ENCODE measurements around the gene USP33.
"Not testable (repeated sequence)": the region's sequence is repeated elsewhere in the genome, so short reads cannot be mapped to it uniquely, and the experiment has no call there.

Gene USP33

DNA sequence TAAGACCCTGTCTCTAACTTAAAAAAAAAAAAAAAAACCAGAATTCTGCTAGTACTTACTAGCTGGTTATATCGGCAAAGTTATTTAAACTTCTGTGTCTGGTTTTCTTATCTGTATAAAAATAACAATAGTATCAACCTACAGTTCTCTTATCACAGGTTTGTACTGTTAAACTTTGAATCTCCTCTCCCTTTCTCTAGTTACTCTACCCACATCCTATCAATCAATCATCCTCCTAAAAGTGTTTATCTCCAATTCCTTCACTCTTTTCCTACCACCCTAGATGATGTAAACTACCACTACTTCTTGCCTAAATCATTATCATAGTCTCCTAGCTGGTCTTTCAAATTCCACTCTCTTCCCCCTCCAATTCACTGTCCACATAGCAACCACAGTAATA is 27.6 kb downstream of the USP33 start:
- DNase-seq, result no peak

DNA sequence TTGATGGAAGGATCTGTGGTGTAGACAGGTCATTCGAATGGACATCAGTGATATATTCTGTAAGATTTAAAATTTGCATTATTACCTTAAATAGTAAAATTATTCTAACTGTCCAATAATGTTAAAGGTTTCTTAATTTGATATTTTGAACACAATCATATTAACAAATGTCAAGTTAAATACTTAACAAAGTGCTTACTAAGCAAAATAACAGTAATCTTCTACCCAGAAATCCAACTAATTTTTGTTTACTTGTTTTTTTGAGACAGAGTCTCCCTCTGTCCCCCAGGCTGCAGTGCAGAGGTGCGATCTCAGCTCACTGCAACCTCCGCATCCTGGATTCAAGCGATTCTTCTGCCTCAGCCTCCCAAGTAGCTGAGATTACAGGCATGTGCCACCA is 33.9 kb downstream of the USP33 start:
- no peak for DNase-seq

DNA sequence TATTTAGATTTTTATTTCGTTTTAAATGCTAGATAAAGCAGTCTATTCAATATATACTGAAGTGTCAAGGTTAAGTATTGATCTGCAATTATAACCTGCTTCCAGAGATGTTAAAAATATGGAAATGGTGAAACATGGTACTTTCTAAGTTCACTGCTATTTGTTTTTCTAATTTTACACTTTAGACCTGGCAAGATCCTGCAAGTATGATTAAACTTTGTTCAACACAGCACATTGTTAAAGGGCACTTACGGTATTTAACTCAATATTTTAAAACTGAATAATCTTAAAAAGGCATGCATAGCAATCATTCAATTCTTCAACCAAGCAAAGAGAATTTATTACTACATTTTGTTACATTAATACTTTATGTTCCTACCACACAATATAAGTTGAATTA is 41.5 kb downstream of the USP33 start:
- DNase-seq, result no peak

DNA sequence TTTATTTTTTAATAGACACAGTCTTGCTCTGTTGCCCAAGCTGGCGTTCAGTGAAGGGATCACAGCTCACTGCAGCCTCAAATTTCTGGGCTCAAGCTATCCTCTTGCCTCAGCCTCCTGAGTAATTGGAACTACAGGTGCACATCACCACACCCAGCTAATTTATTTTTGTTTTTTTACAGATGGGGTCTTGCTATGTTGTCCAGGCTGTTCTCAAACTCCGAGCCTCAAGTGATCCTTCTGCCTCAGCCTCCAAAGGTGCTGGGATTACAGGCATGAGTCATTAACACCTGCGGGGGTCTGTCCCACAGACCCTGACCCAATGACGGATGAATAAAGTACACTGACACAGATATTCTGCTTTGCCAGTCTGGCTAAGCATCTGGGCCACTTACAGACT is 43.6 kb downstream of the USP33 start:
- no peak for DNase-seq

DNA sequence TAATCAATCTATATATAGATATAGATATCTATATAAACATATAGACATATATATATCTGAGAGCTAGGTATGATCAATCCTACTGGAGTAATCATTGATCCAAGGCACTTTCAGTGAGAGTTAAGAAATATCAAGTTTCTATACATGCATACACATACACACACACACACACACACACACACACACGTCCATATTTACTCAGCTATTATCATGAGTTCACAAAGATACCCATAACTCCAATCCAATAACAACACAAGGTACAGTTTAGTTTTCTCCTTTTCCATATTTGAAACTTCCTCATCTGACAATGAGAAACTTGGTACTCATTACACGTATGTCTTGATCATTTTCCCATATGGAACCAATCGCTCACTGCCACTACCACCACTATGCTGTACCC is 49.9 kb downstream of the USP33 start:
- DNase-seq, result no peak

DNA sequence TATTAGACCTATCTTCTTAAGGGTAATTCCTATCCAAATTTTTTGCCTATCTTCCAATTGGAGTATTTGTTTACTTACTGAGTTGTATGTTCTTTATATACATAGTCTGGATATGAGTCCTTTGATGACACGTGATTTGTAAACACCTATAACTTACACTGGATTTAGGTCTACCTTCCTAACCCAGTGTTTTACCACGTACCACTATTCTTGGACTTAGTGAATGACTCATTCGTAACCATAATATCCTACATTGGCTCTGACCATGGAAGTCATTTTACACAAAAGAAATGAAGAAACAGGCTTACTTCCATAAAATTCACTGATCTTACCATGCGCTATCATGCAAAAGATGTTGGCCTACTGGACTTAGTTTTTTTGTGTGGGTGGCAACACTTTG is 53.3 kb downstream of the USP33 start:
- peak; percentile 31 for DNase-seq

DNA sequence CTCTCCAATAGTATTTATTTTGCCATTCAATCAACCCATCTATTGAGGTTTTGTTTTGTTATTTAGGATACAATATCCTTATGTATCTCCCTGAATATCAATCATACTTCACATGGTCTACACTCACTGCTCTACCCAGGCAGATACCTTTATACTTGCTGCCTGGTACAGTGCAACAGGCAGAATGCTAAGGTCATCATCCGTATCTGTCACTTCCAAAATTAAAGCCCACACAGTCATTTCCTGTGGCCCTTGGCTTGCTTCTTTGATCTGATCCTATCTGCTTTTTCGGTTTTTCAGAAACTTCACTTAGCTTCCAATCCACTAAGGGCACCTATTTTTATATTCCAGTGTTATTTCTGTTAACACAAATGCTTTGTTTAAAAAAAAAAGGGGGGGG is 54.9 kb downstream of the USP33 start:
- DNase-seq, result no peak

DNA sequence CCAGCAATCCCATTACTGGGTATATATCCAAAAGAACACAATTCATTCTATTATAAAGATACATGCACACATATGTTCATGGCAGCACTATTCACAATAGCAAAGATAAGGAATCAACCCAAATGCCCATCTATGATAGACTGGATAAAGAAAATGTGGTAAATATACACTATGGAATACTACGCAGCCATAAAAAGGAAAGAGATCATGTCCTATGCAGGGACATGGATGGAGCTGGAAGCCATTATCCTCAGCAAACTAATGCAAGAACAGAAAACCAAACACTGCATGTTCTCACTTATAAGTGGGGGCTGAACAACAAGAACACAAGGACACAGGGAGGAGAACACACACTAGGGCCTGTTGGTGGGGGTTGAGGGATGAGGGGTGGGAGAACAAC is 60.0 kb downstream of the USP33 start:
- DNase-seq, result not testable (repeated sequence)

DNA sequence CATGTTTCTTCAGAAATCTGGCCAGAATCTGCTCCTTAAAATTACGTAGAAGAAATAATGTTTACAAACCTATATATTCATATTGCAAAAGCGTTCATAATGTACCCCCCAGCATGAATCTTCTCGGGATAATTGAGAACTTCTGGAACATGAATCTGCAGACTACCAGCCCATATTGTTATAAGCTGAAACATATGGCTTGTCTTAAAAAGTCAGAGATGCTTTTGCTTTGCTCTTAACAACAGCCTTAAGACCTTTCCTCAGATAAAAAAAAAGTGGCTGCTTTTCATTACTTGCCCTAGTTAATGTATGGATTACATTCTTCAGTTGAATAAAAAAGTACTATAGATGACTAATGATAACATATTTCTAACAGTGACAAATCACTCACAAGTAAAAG is 62.2 kb downstream of the USP33 start:
- peak; percentile 39 for DNase-seq

DNA sequence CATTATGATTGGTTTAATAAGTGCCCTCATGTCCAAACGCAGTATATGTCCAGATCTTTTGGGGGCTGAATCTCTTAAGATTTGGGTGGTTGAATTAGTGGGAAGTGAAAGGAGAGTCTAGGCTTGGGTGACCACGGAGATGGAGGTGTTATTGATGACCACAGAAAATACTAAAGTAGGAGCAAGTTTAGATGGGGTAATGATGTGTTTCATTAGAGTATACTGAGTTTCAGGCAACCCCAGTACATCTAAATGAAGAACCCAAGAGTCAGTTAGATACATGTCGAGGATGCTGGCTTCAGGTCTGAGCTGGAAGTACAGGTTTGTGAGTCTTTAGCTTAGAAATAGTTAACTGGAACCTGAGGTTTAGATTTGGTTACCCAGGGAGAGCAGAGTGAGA is 70.7 kb downstream of the USP33 start:
- no peak for DNase-seq

DNA sequence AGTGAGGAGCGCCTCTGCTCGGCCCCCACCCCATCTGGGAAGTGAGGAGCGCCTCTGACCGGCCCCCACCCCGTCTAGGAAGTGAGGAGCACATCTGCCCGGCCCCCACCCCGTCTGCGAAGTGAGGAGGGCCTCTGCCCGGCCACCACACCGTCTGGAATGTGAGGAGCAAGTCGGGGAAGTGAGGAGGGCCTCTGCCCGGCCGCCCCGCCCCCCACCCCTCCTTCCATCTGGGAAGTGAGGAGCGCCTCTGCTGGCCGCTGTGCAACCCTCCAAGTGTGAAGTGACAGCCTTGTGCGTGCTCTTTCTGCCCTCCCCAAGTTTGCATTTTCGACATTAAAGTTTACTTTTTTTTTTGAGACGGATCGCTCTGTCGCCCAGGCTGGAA is 72.1 kb downstream of the USP33 start:
- DNase-seq, result peak; percentile 34

DNA sequence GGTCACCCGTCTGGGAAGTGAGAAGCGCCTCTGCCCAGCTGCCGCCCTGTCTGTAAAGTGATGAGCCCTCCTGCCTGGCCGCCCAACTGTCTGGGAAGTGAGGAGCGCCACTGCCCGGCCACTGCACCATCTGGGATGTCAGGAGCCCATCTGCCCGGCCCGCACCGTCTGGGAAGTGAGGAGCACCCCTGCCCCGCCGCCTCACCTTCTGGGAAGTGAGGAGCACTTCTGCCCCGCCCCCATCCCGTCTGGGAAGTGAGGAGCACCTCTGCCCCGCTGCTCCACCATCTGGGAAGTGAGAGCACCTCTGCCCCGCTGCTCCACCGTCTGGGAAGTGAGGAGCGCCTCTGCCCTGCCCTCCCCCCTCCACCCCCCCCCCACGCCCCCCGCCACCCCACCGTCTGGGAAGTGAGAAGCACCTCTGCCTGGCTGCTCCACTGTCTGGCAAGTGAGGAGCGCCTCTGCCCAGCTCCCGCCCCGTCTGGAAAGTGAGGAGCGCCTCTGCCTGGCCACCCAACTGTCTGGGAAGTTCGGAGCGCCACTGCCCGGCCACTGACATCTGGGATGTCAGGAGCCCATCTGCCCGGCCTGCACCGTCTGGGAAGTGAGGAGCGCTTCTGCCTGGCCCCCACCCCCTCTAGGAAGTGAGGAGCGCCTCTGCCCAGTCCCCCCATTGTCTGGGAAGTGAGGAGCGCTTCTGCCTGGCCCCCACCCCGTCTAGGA is 72.7 kb downstream of the USP33 start:
- DNase-seq, result no peak

DNA sequence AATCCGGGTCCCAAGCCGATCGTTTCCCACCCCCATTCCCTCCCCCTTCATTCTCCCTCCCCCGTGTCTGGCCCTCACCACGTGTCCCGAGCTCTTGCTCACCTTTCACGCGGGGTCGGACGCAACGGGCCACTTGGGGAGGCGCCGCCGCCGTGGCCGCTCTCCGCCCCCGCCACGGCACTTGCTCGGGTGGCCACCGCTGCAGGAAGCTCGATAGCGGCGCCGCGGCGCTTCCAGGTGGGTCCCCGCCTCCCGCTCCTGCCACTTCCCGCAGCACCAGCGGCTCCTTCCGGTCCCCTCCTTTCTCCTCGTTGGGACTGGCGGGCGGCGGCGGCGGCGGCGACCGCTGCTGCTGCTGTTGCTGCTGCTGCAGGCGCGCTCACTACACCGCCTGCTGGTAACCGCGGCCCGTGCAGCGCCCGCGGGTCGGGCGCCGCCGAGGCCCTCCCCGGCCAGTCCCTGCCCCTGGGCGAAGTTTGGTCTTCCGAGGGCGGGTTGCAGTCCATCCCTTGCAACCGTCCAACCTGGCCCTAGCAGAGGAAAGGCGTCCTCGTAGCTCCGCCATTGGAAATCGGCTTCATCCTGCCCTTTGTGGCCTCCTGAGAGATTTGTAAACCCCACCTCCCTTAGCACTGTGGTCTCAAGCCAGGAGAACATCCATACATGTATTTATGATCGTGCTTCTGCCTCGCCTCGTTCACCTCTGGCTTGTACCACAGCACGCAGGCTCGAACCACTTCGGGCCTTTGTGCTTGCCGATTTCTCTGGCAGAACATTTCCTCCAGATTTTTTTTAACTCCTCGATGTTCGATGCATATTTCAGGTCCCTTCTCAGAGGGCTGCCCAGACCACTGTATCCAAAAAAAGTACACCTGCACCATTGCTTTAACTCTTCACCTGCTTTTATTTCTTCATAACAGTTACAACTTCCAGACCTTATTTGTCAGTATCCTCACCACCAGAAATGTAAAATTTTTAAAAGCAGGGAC is 76.2 kb downstream of the USP33 start:
- peak; percentile 94 for DNase-seq

DNA sequence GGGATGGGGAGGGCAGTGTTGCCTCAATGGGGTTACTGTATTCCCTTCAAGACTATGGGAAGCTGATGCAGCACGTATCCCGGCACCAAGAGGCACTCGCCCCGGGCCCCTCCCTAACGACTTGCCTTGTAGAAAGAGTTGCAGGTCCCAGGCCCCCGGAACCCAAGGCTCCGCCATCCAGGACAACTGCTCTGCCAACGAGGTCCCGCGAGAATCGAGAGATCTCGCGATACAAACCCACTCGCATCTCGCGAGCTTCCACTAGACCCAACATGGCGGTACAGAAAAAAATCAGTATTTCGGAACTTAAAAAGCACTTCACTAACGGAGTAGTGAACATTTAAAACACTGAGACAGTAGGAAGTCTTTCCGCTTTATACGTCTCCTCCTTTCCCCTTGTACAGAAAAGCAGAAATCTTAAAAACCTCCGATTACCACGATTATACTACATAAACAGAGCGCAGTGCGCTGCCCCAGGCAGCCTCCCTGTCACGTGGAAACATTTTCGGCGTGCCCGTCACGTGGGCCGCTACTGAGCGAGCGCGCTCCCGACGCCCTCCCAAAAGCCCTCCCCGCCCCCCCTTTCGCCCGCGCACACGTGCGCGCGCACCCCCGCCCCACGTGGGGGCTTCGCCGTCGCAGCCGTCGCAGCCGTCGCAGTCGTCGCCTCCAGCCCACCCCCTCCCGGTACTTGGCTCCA is 77.0 kb downstream of the USP33 start, which contains the start of gene ZZZ3:
Gene ZZZ3 (minus strand): TSS at position 199 of the 700 bp plus-strand sequence. CDS start 49,304 bp downstream, outside the sequence.
- peak; percentile 95 for DNase-seq

DNA sequence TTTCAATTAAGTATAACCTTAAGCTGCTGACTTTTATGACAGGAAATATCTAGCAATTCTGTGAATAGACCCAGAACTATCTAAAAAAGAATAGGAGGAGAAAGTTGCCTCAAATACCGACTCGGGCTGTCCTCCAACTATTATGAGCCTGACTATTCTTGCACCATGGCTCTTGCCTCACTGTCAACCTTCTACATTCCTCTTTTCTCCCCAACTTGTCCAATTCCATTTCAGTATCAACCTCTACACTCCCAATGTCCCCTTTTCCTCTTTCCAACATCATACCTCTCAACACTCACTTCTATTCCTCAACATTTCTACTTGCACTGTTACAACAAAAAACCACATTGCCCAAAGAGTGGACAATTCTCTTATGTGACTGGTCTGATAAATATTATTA is 79.5 kb downstream of the USP33 start:
- DNase-seq, result peak; percentile 51

DNA sequence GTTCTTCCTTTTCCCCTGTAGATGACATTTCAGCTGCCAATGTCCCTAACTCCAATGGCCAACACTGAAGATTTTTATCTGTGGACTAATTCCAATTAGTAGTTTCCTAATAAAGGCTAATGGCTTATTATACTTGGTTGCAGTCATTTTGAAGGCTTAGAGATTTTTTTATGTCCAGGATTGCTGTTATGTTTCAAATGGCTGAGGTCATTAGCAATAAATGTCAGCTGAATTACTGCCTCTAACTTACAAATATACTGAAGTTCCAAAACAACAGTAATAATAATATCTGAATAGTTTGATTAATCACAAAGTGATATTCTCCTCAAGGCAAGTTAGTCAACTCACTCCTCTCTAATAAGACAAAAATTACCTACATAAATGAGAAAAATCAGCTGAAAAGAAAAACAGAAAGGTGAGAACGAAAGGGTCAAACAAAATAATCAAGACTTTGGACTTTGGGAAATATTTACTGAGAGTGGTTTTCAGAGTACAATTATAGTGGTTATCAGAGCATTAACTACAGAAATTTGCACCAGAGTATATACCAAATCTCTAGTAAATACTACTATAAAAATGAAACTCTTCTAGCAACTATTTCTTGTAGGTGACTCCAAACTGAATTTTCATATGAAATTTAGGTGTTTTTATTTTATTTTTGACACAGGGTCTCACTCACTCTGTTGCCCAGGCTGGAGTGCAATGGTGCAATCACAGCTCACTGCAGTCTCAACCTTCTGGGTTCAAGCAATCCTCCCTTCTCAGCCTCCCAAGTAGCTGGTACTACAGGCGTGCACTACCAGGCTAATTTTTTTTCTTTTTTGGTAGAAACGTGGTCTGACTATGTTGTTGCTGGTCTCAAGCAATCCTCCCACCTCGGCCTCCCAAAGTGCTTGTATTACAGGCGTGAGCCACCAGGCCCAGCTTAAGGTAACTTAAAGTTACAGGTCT is 80.7 kb downstream of the USP33 start:
- no peak for DNase-seq

DNA sequence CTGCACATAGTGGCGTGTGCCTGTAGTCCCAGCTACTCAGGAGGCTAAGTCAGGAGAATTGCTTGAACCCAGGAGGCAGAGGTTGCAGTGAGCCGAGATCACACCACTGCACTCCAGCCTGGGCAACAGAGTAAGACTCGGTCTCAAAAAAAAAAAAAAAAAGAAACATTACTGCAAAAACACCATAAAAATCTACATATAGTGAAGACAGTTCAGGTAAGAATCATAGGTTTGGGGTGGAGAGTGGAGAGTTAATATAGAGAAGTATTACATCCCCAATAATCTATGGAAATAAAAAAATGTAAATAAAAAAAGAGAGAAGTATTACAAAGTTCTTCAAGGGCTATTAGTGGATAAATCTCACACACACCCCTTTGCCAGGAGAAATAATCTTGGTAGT is 84.8 kb downstream of the USP33 start:
- DNase-seq, result not testable (repeated sequence)

DNA sequence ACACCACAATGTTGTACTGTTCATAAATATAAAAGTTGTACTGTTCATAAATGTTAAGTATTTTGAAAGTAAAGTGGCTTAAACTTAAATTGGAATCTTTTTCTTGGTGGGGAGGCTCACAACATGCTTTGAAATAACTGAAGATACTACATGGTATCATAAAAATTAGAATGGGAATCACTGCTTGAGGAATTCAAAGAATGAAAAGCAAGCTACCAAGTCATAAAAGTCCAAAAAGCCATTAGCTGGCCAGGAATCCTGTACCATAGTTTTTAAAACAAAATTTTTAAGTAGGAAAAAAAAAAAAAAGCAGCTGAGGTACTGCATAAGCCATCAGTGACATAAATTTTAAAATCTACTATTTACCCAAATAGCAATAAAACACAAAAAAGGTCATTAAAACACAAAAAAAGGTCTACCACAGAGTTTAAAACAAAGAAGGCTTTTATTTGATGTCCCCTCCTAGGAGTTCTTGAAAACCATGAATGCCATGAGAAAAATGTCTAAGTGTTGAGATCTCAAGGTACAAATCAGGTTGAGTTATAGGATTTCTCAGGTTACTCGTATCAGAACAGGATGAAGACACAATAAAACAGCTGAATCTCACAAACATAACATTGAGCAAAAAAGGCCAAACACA is 85.8 kb downstream of the USP33 start:
- DNase-seq, result peak; percentile 54

DNA sequence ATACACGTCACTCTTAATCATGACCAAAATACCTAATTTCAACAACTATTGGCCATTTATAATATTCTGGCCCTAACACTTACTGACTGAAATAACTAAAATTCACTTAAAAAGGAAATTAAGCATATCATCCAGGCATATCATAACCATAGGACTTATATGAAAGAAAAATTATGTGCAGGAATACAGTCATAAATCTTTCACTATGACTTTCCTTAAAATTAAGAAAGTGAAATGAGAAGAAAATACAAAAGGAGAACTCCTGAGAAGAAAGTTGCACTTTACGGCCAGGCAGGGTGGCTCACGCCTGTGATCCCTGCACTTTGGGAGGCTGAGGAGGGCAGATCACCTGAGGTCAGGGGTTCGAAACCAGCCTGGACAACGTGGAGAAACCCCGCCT is 86.6 kb downstream of the USP33 start:
- DNase-seq, result no peak

DNA sequence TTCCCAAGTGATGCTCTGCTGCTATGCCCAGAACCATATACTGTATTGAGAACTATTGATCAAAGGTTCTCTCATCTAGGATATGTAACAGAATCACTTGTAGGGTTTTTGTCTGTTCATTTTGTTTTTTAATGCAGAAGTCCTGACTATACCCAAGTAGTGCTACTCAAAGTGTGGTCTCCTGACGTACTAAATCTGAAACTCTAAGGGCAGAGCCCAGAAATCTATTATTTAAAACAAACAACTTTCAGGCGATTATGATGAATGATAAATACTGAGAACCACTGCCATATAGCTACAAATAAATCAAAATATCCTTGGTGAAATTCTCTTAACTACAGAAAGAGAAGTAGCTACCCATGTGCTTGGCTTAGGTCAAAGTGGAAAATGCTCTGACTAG is 87.3 kb downstream of the USP33 start:
- no peak for DNase-seq

DNA sequence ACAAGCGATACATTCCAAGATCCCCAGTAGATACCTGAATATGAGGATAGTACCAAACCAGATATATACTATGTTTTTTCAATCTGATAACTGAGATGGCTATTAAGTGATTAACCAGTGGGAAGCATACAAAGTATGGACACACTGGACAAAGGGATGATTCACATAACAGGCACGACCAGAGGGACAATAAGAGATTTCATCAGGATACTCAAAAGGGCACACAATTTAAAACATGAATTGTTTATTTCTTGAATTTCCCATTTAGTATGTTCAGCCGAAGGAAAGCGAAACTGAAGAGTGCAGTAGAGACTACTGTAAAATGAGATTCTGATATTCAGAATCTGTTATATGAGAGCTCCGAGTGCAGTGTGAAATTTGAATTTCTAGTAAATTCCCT is 87.8 kb downstream of the USP33 start:
- DNase-seq, result no peak

DNA sequence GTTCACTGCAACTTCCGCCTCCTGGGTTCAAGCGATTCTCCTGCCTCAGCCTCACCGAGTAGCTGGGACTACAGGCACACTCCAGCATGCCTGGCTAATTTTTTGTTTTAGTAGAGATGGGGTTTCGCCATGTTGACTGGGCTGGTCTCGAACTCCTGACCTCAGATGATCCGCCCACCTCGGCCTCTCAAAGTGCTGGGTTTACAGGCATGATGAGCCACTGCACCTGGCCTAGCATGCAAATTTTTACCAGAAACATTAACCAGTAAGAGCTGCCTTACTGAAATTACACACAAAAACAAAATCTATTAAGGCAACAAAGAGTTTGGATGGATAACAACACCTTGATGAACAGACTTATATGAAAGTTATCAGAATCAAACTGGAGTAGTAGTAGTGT is 89.3 kb downstream of the USP33 start:
- DNase-seq, result no peak
